Fibroblast of skin of scalp (primary cell): Measurements from ENCODE around the gene COL6A2.
A peak's percentile ranks its signal among the peaks of the same experiment; 100 is the strongest.
"Not testable (repeated sequence)": the region's sequence is repeated elsewhere in the genome, so short reads cannot be mapped to it uniquely, and the experiment has no call there.

Source experiments
- DNase-seq: peaks from one replicate; pipeline ENCODE4 v3.0.0-alpha.2; 2013

Gene COL6A2

GRCh38 chr21:46094401-46095082 is 3.4 kb upstream of the COL6A2 start:
- no peak for DNase-seq

GRCh38 chr21:46095083-46095719 is 2.7 kb upstream of the COL6A2 start:
- no peak for DNase-seq

- no peak for DNase-seq
Measured at GRCh38 chr21:46095814-46096595, 1.9 kb upstream of the COL6A2 start.

- no peak for DNase-seq
Measured at GRCh38 chr21:46096596-46097335, 1.1 kb upstream of the COL6A2 start.

GRCh38 chr21:46098303-46099141 is 610 bp downstream of the COL6A2 start:
- DNase-seq = peak; percentile 59

- peak; percentile 49 for DNase-seq
Measured at GRCh38 chr21:46099476-46099875, 1.6 kb downstream of the COL6A2 start.

- DNase-seq = no peak
Measured at GRCh38 chr21:46100020-46100419, 2.1 kb downstream of the COL6A2 start.

- DNase-seq = peak; percentile 86
Measured at GRCh38 chr21:46100426-46100825, 2.5 kb downstream of the COL6A2 start.

GRCh38 chr21:46100906-46101305 is 3.0 kb downstream of the COL6A2 start:
- DNase-seq = no peak

- DNase-seq = no peak
Measured at GRCh38 chr21:46104104-46104503, 6.2 kb downstream of the COL6A2 start.

- not testable (repeated sequence) for DNase-seq
Measured at GRCh38 chr21:46107376-46107775, 9.5 kb downstream of the COL6A2 start.

- DNase-seq = no peak
Measured at GRCh38 chr21:46108827-46109312, 11.0 kb downstream of the COL6A2 start.

- DNase-seq = no peak
Measured at GRCh38 chr21:46109313-46110221, 11.7 kb downstream of the COL6A2 start.

GRCh38 chr21:46110499-46111192 is 12.7 kb downstream of the COL6A2 start:
- DNase-seq = no peak

GRCh38 chr21:46111193-46111571 is 13.3 kb downstream of the COL6A2 start:
- DNase-seq = no peak

- no peak for DNase-seq
Measured at GRCh38 chr21:46111857-46112724, 14.2 kb downstream of the COL6A2 start.

GRCh38 chr21:46112725-46113215 is 14.9 kb downstream of the COL6A2 start:
- no peak for DNase-seq

GRCh38 chr21:46113497-46114176 is 15.7 kb downstream of the COL6A2 start:
- no peak for DNase-seq
